Stimulated activated CD8-positive, alpha-beta memory T cell treated with anti-CD3 and anti-CD28 coated beads, Interleukin-4, amount 100 ng/mL, for 1 hour (primary cell): Measurements from ENCODE around the gene FGF5.
"Not testable (repeated sequence)": the region's sequence is repeated elsewhere in the genome, so short reads cannot be mapped to it uniquely, and the experiment has no call there.

ENCODE experiments used
- DNase-seq, 2 donors: peaks; one replicate each; pipeline ENCODE4 v3.0.0-alpha.2; 2020; ENCODE audit warnings: low read depth in 2 of 2, low spot score in 1 of 2

Gene FGF5

GRCh38 chr4:80253510-80253909, 13.0 kb upstream of the FGF5 start:
- no peak for DNase-seq

GRCh38 chr4:80254114-80254513, 12.3 kb upstream of the FGF5 start:
- no peak for DNase-seq

- no peak for DNase-seq
Observed at GRCh38 chr4:80255329-80256095, 11.0 kb upstream of the FGF5 start.

- no peak for DNase-seq
Observed at GRCh38 chr4:80257851-80258250, 8.6 kb upstream of the FGF5 start.

GRCh38 chr4:80259012-80259411, 7.5 kb upstream of the FGF5 start:
- DNase-seq: no peak

GRCh38 chr4:80259817-80260216, 6.6 kb upstream of the FGF5 start:
- no peak for DNase-seq

- no peak for DNase-seq
Observed at GRCh38 chr4:80261989-80262600, 4.4 kb upstream of the FGF5 start.

GRCh38 chr4:80263541-80264351, 2.7 kb upstream of the FGF5 start:
- DNase-seq: no peak

GRCh38 chr4:80264352-80264647, 2.2 kb upstream of the FGF5 start:
- DNase-seq: no peak

GRCh38 chr4:80264825-80265224, 1.6 kb upstream of the FGF5 start:
- no peak for DNase-seq

- DNase-seq: no peak
Observed at GRCh38 chr4:80265571-80266252, 752 bp upstream of the FGF5 start.

- no peak for DNase-seq
Observed at GRCh38 chr4:80266902-80267380, 477 bp downstream of the FGF5 start.

GRCh38 chr4:80268081-80268823, 1.8 kb downstream of the FGF5 start:
- no peak for DNase-seq

- no peak for DNase-seq
Observed at GRCh38 chr4:80268936-80269335, 2.5 kb downstream of the FGF5 start.

- DNase-seq: no peak
Observed at GRCh38 chr4:80270321-80270720, 3.9 kb downstream of the FGF5 start.

GRCh38 chr4:80270868-80271267, 4.4 kb downstream of the FGF5 start:
- DNase-seq: no peak

GRCh38 chr4:80271801-80272200, 5.3 kb downstream of the FGF5 start:
- DNase-seq: no peak

- no peak for DNase-seq
Observed at GRCh38 chr4:80276931-80277330, 10.5 kb downstream of the FGF5 start.

- DNase-seq: no peak
Observed at GRCh38 chr4:80279751-80280150, 13.3 kb downstream of the FGF5 start.

- DNase-seq: no peak
Observed at GRCh38 chr4:80286451-80286850, 20.0 kb downstream of the FGF5 start.

GRCh38 chr4:80290665-80291064, 24.2 kb downstream of the FGF5 start:
- DNase-seq: not testable (repeated sequence)
